MM.1S (cell line): Measurements from ENCODE around the gene MARCHF9.

Source experiments
- CTCF ChIP-seq: fragments of 300-600 bp; sonication (generic); IDR thresholded peaks from 2 replicates; pipeline ENCODE4 v1.5.1; 2016; ENCODE audit warnings: antibody characterized with exemption, low read length, mixed read lengths
- EZH2 ChIP-seq: fragments of 300-600 bp; sonication (generic); optimal IDR thresholded peaks from 2 replicates; pipeline ENCODE3; 2017; ENCODE audit warnings: low read depth, mild to moderate bottlenecking, antibody characterized with exemption, low read length, mixed read lengths
- EZH2phosphoT487 ChIP-seq: fragments of 300-600 bp; sonication (generic); IDR thresholded peaks from 2 replicates; pipeline ENCODE4 v1.6.1; 2018; ENCODE audit warnings: antibody characterized with exemption, low read length

GRCh38 chr12:57795354-57795753 lies 40.5 kb downstream of the MARCHF9 start:
- no peak for TF ChIP-seq CTCF
- no peak for TF ChIP-seq EZH2phosphoT487
- no peak for TF ChIP-seq EZH2
